Gastrocnemius medialis (tissue), 4 donors: Measurements from ENCODE around the gene PSMF1.

Experiments used
- CTCF ChIP-seq, 5 experiments: fragments of 450-650 bp in 3 of 5; fragments of 200-600 bp in 2 of 5; sonication (generic) in 2 of 5; IDR thresholded peaks in 4 of 5; conservative IDR thresholded peaks in 1 of 5; 1 replicate in 4 of 5; 2 replicates in 1 of 5; pipeline ENCODE4 v1.5.1; 2016 to 2019; ENCODE audit warnings: antibody characterized with exemption in 5 of 5, mild to moderate bottlenecking in 3 of 5, moderate library complexity in 3 of 5
- POLR2A ChIP-seq, 2 donors: fragments of 450-650 bp; IDR thresholded peaks; one replicate each; pipeline ENCODE4 v1.6.1; 2017; ENCODE audit warnings: antibody characterized with exemption in 2 of 2, mild to moderate bottlenecking in 2 of 2, moderate library complexity in 2 of 2

- TF ChIP-seq POLR2A (IDR thresholded peaks at IDR 0.05) (no peak), CTCF (IDR thresholded peaks at IDR 0.05 in 4 of 5, conservative IDR thresholded peaks at IDR 0.05 in 1 of 5) (no peak)
Measured at GRCh38 chr20:1182106-1182505, 63.7 kb downstream of the PSMF1 start.
